Measurements from ENCODE around the gene CCL20. TPM values are rescaled to one million over a fixed set of nuclear protein-coding genes. Genes with fewer than 3 reads are reported as not detected.

CCL20 gene
- total and polyA plus RNA-seq, 2 of the 13 experiments (the other 11 are each of a cell fraction or from before 2014, with no cell fraction given), result 223 to 903 TPM

GRCh38 chr2:227821043-227821942 is 7.7 kb downstream of the CCL20 start (continued):
- TF ChIP-seq SRSF4 (IDR thresholded peaks at IDR 0.05; ENCODE audit: low read depth, low read length, poor library complexity, severe bottlenecking) (no peak), PRMT3 (CRISPR knock-in tag; IDR thresholded peaks at IDR 0.05; ENCODE audit: borderline replicate concordance, low read depth) (no peak), ZNF724P (CRISPR knock-in tag; IDR thresholded peaks at IDR 0.05; ENCODE audit: borderline replicate concordance) (no peak), SAFB2 (CRISPR knock-in tag; IDR thresholded peaks at IDR 0.05; ENCODE audit: borderline replicate concordance, low read depth) (0 out of 2 replicates have a peak, but pooled peaks have one; percentile 63), SP4 (CRISPR knock-in tag; IDR thresholded peaks at IDR 0.05) (0 out of 2 replicates have a peak, but pooled peaks have one; percentile 56), IRF1 (CRISPR knock-in tag; IDR thresholded peaks at IDR 0.05; ENCODE audit: low read depth) (no peak), NRL (CRISPR knock-in tag; IDR thresholded peaks at IDR 0.05; ENCODE audit: borderline replicate concordance) (no peak), ZMYM4 (CRISPR knock-in tag; IDR thresholded peaks at IDR 0.05) (peak; percentile 98), ATF7 (IDR thresholded peaks at IDR 0.05) (no peak), ATF7 (CRISPR knock-in tag; IDR thresholded peaks at IDR 0.05) (peak; percentile 86), FOXO4 (CRISPR knock-in tag; conservative IDR thresholded peaks at IDR 0.05) (no peak), FOXO1 (CRISPR knock-in tag; IDR thresholded peaks at IDR 0.05) (peak; percentile 73; the same call in 1 of the 2 replicates), ZNF558 (CRISPR knock-in tag; IDR thresholded peaks at IDR 0.05; ENCODE audit: borderline replicate concordance) (no peak), ZNF607 (CRISPR knock-in tag; IDR thresholded peaks at IDR 0.05; ENCODE audit: borderline replicate concordance) (peak; percentile 33; the same call in 1 of the 2 replicates), ZNF614 (CRISPR knock-in tag; IDR thresholded peaks at IDR 0.05; ENCODE audit: borderline replicate concordance) (peak; percentile 82), HMGXB3 (CRISPR knock-in tag; IDR thresholded peaks at IDR 0.05; ENCODE audit: borderline replicate concordance) (0 out of 2 replicates have a peak, but pooled peaks have one; percentile 63)
